Measurements from ENCODE around the gene SYDE1. TPM values are rescaled to one million over a fixed set of nuclear protein-coding genes. Genes with fewer than 3 reads are reported as not detected.
A peak's percentile ranks its signal among the peaks of the same experiment; 100 is the strongest.

The SYDE1 gene
- total RNA-seq, 2 donors from 2014 or later = 17.3 to 28.9 TPM

DNA sequence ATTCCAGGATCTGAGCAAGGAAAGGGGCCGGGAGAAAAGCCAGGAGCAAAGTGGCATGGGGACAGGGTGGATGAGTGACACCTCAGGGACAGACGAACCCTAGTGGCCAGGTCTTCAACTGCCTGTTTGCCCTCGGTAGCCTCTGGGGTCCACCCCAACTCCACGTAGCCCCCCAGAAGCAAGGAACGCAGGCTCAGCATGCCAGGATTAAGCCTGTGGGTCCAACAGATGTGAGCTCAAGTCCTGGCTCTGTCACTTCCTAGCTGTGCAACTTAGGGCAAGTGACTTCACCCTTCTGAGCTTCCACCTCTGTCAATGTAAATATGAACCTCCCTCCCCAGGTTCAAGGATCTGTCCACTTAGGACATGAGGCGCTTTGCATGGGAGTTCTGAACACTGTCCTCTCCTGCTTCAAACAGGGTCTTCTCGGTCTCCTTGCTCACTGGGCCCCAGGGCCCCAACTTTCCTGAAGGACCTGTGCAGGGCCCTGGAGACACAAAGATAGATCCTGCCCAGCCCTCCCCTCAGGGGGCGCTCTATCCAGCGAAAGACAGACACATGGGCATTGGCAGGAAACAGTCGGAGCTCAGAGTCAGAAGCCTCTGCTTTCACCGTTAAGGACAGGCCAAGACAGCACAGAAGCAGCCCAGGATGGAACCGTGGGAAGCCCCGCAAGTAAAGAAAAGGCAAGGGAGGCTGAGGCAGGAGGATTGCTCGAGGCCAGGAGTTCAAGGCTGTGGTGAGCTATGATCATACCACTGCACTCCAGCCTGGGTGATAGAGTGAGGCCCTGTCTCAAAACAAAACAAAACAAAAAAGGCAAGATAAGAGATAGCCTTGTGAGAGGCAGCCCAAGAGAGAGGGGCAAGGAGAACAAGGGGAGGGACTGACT, 13.2 kb downstream of the SYDE1 start:
- Histone ChIP-seq H3K36me3 (peaks cover 75% of the 10 kb centered on the region), H3K4me1 (peaks cover 0 to 34% of the 10 kb centered on the region in 2 donors), H3K4me3 (no peak overlapping the region), H3K9me3 (no peaks in the 10 kb centered on the region), H3K27ac (no peak overlapping the region), H3K27me3 (no peaks in the 10 kb centered on the region)
- DNase-seq (ENCODE audit: low spot score) = no peak
- no peak for TF ChIP-seq CTCF (IDR thresholded peaks at IDR 0.05)

- H3K9me3 ChIP-seq = no peaks in the 10 kb centered on the region
- DNase-seq (ENCODE audit: low spot score) = no peak
These were observed 15.3 kb downstream of the SYDE1 start for GRCh38 chr19:15122331-15123030.

DNA sequence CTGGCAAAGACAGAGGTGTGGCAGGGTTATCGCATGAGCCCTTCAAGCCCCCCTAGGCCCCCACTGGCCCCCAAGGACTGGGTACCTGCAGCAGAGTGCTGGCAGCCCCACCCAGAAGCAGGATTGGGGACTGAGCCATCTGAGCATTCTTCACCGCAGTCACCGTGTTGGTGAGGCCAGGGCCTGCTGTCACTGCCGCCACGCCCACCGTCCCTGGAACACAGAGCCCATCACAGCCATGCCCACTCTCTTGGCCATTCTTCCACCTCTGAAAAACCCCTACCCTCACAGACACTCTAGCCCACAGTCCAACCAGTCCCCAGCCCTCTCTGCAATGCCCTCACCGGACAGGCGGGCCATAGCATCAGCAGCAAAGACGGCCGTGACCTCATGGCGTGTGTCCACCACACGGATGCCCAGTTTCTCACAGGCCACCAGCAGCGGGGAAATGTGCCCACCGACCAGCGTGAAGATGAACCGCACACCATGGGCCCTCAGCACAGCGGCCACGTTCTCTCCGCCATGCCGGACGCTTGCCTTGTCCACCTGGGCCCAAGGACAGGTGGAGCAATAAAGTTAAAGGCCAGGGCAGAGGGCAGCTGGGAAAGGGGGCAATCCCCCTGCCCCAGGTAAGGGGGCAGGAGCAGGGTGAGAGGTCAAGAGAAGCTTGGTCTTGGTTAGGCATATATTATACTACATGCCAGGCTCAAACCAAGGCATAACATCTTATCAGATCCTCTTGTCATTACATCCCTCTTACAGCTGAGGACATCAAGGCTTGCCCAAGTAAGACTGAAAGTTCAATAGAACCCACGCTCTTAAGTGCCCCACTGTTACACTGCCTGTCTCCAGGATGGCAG, 16.1 kb downstream of the SYDE1 start:
- no peaks in the 10 kb centered on the region for H3K27me3 ChIP-seq
- H3K4me1 ChIP-seq = peaks cover 0 to 30% of the 10 kb centered on the region in 2 donors
- DNase-seq (ENCODE audit: low spot score) = no peak
- H3K9me3 ChIP-seq = no peaks in the 10 kb centered on the region
- no peak overlapping the region for H3K4me3 ChIP-seq
- H3K27ac ChIP-seq = peak overlapping the region; percentile 94 to 96
- TF ChIP-seq CTCF (IDR thresholded peaks at IDR 0.05) = no peak
- peaks cover 46% of the 10 kb centered on the region for H3K36me3 ChIP-seq

More at GRCh38 chr19:15122331-15123030, 15.3 kb downstream of the SYDE1 start:
- Histone ChIP-seq H3K36me3 (peaks cover 54% of the 10 kb centered on the region), H3K4me1 (peaks cover 0 to 30% of the 10 kb centered on the region in 2 donors), H3K27me3 (no peaks in the 10 kb centered on the region), H3K27ac (peak overlapping the region in 1 of 2 donors; percentile 96), H3K4me3 (no peak overlapping the region)
- no peak for TF ChIP-seq CTCF (IDR thresholded peaks at IDR 0.05)

- Histone ChIP-seq H3K9me3 (no peaks in the 10 kb centered on the region), H3K27ac (peak overlapping the region; percentile 94 to 96), H3K36me3 (peaks cover 40% of the 10 kb centered on the region), H3K4me3 (peak overlapping the region; percentile 53 to 71), H3K4me1 (peaks cover 0 to 30% of the 10 kb centered on the region in 2 donors), H3K27me3 (no peaks in the 10 kb centered on the region)
- peak; percentile 64 for DNase-seq (ENCODE audit: low spot score)
- no peak for TF ChIP-seq CTCF (IDR thresholded peaks at IDR 0.05)
These were observed 16.7 kb downstream of the SYDE1 start for GRCh38 chr19:15123900-15124299.

GRCh38 chr19:15124572-15125231, 17.5 kb downstream of the SYDE1 start:
- H3K4me1 ChIP-seq = peaks cover 0 to 30% of the 10 kb centered on the region in 2 donors
- H3K4me3 ChIP-seq = peak overlapping the region; percentile 53 to 71
- peak overlapping the region; percentile 94 to 96 for H3K27ac ChIP-seq
- DNase-seq (ENCODE audit: low spot score) = no peak
- peaks cover 32% of the 10 kb centered on the region for H3K36me3 ChIP-seq
- no peak for TF ChIP-seq CTCF (IDR thresholded peaks at IDR 0.05)
- H3K9me3 ChIP-seq = no peaks in the 10 kb centered on the region
- H3K27me3 ChIP-seq = no peaks in the 10 kb centered on the region
